Activated gamma-delta T cell treated with anti-CD3 and anti-CD28 coated beads, Interleukin-2, amount 50 U/mL, for 16 hours (primary cell): Measurements from ENCODE around the gene MMD2.

Source experiments
- DNase-seq: peaks from one replicate; pipeline ENCODE4 v3.0.0-alpha.2; 2020; ENCODE audit warnings: low read depth

MMD2 gene

DNA sequence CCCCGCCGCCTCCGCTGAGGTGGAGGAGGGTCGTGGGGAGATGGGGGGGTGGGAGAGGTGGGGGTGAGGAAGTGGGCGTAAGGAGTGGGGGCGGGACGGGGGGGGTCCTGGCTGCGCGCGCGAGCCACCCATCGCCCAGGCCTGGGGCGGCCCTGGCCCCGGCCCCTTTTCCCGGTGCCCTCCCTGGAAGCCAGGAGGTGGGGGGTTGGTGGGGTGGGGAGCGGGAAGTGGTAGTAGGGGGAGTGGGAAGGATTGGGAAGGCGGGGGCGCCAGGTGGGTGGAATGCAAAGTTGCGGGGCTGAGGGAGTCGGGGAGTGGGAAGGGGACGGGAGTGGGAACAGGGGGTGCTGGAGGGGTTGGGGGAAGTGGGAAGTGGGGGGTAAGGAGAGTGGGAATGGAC is 319 bp upstream of the MMD2 start:
- no peak for DNase-seq

DNA sequence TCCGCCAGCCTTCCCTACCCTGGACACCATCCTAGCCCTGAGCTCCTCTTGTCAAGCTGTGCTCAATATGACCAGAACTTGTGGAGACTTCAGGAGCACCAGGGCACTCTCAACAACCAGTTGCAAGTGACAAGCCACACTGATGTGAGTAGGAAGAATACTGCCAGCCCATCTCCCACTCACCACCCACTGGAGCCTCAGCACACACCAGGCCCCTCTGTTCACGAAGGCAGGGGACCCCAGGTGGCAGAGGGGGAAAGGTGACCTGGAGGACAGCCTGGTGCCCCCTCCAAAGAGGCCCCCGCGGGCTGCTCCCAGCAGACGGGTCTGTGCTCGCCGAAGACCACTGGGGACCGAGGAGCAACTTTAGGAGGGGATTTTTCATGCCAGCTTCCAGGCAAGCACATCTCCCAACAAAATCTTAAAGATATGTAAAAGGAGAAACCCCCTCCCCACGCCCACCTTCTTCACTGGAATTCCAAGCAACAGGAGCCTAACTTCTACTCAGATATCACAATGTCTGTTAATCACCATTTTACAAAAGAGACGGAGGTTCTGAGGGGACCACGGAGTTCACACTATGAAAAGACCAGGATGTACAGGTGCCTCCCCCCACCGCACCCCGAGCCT is 1.0 kb downstream of the MMD2 start:
- DNase-seq: no peak

DNA sequence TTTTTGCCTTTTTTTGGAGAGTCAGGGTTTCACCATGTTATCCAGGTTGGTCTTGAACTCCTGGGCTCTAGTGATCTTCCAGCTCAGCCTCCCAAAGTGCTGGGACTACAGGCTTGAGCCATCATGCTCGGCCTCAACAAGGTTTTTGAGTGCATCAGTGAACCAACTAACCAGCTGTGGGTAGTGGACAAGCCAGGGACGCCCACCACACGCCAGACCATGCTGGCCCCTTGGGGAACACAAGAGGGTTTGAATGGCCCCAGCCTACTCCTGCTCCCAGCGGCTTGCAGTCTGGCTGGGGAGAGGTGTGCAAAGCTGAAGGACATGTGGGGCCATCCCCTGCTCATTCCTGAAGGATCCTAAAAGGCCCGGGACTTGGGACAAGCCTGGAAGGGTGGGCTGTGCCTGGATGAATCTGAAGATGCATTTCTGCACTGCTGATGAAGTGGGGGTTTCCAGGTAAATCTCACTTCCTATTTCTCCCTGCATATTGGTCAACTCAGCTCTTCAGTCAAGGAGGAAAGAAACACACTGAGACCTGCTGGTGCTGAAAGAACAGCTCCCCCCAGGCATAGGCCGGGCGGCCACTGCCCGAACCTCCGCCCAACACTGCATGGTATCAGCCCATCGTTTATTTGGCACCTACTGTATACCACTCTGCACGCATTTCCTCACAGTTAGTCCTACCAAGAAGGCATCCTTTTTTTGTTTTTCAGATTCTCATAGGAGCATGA is 6.9 kb downstream of the MMD2 start:
- DNase-seq: no peak

DNA sequence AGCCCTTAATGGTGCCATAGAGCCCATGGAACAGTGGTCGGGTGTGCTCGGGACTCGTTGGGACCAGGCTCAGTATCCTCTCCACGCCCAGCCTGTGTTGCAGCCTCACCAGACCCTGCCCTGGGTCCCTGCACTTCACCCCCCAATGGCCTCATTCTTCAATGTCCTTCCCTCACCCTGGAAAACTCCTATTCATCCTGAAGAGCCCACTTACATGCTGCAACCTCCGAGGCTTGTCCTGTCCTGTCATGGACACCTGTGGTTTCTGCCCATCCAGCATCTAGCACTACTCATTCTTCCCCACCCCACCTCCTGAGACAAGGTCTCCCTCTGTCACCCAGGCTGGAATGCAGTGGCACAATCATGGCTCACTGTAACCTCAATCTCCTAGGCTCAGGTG is 7.7 kb downstream of the MMD2 start:
- DNase-seq: no peak

DNA sequence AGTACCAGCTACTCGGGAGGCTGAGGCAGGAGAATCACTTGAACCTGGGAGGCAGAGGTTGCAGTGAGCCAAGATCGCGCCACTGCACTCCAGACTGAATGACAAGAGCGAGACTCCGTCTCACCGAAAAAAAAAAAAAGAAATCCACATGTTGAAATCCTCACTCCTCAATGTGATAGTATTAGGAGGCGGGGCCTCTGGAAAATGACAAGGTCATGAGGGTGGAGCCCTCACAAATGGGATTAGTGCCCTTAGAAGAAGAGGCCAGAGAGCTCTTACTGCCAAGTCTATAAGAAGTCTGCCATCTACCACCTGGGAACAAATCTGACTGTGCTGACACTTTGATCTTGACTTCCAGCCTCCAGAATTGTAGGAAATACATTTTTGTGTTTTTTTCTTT is 10.6 kb downstream of the MMD2 start:
- no peak for DNase-seq

DNA sequence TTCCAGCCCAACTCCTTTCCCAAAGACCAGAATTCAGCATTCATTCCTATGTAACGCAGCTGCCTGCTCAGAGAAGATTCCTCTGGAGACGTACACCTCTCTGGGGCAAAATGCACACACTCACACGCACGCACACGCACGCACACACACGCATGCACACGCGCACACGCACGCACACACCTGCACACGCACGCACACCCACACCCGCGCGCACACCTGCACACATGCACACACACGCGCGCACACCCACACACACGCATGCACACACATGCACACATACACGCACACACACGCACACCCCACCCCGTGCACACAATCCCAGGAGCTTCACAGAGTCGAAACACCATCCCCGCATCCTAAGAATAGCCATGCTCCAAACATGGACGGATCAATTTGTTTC is 13.0 kb downstream of the MMD2 start:
- DNase-seq: no peak

DNA sequence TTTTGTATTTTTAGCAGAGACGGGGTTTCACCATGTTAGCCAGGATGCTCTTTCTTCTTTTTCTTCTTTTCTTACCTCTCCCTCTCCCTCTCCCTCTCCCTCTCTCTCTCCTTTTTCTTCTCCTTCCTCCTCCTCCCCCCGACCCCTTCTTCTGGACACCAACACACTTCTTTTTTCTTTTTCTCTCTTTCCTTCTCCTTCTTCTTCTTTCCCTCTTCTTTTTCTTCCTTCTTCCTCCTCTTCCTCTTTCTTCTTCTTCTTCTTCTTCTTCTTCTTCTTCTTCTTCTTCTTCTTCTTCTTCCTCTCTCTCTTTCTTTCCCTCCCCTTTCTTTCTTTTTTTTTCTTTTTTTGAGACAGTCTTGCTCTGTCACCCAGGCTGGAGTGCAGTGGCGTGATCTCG is 14.0 kb downstream of the MMD2 start:
- no peak for DNase-seq

DNA sequence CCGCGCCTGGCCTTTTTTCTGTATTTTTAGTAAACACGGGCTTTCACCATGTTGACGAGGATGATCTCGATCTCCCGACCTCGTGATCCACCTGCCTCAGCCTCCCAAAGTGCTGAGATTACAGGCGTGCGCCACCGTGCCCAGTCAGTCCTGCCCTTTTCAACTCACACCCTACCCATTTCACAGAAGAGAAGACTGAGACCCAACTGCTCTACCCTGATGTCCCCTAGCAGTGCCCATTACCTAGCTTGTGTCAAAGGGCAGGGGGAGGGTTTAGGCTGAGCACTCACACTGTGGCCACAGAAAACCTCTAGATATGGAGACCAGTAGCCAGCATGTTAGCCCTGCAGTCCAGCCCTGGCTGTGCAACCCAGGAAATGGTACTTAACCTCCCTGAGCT is 15.7 kb downstream of the MMD2 start:
- no peak for DNase-seq

DNA sequence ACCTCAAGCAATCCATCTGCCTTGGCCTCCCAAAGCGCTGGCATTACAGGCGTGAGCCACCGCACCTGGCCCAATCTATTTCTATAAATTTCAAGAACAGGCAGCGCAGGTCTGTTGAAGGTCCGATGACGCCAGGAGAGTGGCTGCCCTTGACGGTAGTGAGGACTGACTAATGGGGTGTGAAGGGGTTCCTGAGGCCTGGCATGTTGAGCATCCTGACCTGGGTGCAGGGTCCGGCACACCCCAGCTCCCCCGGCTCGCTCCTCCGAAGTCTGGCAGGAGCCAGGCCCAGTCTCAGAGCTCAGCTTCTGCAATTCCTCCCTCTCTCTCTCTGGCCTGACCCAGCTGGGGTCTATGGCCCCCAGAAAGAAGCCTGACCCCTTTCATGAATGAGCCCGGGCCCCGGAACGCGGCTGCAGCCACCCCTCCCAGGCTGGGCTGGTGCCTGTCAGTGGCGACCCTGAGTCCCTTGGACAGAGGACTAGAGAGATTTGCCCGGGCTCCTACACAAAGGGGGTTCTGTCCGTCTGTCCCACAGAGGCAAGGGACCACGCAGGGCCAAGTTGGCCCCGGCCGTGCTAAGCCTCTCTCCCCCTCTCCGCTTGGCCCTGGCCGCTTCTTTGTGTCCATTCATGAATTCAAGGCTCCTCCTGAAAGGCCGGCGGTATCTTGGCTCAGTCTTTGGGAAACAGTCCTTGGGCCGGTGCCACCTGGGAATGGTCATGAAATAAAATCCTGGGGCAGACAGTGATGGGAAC is 18.8 kb downstream of the MMD2 start:
- DNase-seq: no peak

DNA sequence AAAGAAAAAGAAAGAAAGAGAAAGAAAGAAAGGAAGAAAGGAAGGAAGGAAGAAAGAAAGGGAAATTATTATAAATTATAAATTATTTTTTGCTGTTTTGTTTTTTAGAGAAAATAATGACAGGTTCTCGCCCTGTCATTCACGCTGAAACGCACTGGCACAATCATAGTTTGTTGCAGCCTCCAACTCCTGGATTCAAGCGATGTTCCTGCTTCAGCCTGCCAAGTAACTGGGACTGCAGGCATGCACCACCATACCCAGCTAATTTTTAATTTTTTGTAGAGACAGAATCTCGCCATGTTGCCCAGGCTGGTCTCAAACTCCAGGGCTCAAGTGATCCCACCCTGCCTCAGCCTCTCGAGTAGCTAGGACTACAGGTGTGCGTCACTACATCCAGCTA is 21.6 kb downstream of the MMD2 start:
- DNase-seq: no peak

DNA sequence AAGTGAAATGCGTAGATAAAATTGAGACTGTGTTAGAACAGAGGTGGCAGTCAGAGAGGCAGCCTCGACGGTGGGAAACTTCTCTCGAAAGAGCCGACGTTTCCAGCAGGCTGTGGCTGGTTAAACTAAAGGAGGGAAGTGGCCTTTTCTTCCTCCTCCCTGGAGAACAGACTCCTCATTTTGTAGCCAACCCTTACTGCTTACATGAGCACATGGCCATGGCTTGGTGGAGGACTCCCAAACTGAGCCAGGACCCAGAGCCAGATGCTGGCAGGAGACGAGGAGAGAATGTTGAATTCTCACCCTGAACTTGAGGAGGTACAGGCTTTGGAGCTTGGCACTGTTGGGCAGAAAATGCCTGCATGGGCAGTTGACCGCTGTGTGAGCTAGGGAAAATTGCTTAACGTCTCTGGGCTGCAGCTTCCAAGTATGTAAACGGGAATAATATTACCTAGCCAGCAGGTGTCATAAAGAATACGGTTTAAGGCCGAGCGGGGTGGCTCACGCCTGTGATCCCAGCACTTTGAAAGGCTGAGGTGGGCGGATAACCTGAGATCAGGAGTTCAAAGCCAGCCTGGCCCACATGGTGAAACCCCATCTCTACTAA is 24.5 kb downstream of the MMD2 start:
- no peak for DNase-seq

DNA sequence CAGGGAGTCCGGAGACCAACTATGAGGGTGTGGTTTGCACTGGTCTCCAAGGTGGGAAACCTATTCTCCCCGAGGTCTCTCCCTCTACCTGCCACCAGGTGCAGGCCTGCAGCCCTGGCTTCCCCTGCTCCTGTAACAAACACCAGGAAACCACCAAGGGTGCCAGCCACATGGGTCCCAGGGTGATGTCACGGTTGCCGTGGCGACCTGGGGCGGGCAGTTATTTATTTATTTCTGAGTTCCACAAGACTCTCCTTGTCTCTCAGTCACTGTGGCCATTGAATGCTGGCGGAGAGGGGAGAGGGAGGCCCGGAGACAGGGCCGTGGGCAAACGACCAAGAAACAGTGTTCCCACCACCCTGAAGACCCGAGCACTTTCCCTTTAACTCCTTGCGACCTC is 27.0 kb downstream of the MMD2 start:
- DNase-seq: no peak

DNA sequence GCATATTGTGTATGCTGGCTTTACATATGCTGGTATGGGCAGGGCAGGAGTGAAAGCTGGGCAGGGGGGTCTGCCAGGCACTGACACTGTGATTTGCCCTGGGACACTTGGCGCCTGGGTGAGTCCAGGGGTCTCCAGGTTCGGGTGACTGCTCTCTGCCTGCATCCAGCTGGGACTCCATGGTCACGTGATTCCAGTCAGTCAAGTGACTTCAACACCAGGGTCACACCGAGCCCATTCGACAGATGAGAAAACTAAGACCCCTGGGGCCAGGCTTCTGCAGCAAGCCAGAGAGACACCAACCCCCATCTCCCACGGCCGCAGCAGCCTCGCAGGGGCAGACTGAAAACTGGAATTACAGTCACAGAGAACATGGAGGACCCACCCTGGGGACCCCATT is 30.0 kb downstream of the MMD2 start:
- no peak for DNase-seq

DNA sequence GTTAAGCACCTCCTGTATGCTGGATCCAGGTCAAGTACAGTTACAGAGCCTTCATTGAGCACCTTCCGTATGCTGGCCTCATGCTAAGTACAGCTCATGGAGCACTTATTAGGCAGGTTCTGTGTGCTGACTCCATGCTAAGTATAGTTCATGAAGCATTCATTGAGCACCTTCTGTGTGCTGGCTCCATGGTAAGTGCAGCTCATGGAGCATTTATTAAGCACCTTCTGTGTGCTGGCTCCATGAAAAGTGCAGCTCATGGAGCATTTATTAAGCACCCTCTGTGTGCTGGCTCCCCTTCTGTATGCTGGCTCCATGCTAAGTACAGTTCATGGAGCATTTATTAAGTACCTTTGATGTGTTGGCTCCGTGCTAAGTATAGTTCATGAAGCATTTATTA is 30.5 kb downstream of the MMD2 start:
- no peak for DNase-seq

DNA sequence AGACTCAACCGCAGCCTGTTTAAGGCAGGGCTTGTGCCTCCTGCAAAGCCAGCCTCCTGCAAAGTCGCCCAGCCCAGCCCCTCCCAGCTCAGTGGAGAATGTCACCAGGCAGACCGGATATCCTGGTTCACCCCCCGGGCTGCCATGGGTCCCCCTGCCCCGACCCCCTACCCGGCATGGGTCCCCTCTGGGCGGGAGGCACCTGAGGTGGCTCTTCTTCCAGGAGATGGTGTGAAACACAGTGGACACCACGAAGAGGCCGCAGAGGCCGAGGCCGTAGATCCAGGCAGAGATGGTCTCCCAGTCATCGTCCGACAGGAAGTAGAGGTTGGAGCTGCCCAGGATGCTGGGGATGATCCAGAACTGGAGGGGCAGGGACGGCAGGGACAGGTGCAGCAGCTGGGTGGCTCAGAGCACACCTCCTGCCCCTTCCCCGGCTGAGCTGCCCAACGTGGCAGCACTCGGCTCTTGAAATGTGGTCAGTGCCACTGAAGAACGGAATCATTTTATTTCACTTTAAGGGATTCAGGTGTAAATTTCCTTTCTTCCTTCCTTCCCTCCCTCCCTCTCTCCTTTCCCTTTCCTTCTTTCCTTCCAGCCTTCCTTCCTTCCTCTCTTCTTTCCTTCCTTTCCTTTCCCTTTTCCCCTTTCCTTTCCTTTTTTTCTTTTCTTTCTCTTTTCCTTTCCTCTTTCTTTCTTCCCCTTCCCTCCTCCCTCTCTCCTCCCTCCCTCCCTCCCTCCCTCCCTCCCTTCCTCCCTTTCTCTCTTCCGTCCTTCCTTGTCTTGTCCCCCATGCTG is 38.8 kb downstream of the MMD2 start:
- no peak for DNase-seq

DNA sequence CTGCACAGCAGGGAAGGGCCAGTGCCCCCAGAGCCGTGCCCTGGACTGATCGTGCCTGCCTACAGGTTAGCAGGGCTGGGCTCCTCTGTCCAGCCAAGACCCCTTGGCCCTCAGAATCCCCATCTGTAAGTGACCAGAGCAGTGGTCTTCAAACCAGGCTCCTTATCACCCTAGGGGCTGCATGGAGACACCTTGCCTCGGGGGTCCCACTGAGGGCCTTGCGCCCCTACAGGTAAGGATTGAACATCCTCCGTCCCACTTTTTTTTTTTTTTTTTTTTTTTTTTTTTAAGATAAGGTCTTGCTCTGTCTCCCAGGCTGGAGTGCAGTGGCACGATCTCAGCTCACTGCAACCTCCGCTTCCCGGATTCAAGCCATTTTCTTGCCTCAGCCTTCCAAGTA is 42.9 kb downstream of the MMD2 start:
- no peak for DNase-seq

DNA sequence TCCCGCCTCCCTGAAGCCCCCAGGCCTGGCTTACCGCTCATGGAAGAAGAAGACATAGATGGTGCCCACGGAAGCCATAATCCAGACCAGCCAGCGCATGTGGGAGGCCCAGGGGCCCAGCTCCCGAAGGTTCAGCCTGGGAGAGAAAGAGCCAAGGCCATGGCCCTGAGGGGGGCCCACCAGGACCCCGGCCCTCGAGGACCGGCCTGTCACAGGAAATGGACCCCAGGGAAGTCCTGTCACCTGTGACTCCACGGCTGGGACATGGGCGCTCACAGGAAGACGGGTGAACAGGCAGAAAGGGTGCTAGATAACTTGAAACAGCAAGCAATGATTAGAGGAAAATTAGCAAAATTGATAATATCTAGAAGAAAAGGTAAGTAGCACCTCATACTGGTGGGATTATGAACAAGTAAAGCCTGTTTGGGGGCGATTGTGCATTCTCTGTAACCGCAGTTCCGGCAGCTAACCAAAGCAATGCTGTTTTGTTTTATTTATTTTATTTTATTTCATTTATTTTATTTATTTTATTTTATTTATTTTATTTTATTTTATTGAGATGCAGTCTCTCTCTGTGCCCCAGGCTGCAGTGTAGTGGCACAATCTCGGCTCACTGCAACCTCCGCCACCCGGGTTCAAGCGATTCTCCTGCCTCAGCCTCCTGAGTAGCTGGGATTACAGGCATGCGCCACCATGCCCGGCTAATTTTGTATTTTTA is 47.7 kb downstream of the MMD2 start:
- DNase-seq: no peak

DNA sequence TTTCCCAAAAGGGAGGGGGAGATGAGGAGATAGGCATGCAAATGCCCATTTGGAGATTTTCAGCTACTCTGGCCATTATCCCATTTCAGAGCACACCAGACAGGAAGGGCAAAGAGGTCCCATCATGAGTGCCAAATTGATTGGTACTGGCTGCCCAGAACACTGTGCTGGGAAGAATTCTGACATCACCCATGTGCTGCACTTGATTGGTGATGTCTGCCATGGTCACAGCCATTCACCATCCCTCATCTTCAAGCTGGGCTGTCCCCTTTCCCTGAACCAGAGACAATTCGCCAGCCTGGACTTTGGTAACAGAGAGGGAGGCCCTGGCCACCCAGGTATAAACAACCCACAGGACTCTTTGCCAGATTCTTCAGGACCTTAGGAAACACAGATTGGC is 52.3 kb downstream of the MMD2 start:
- DNase-seq: no peak

DNA sequence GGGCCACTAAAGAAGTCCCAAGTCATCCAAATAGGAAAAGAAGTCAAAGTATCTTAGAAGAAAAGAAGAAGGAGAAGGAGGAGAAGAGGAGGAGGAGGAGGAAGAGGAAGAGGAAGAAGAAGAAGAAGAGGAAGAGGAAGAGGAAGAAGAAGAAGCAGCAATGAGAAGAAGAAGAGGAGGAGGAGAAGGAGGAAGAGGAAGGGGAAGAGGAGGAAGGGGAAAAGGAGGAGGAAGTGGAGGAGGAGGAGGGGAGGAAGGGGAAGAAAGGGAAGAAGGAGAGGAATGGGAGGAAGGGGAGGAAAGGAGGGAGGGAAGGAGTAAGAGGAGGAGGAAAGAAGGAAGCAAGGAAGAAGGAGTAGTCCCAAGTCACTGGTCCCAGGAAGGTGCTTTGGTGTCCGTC is 53.8 kb downstream of the MMD2 start:
- no peak for DNase-seq

DNA sequence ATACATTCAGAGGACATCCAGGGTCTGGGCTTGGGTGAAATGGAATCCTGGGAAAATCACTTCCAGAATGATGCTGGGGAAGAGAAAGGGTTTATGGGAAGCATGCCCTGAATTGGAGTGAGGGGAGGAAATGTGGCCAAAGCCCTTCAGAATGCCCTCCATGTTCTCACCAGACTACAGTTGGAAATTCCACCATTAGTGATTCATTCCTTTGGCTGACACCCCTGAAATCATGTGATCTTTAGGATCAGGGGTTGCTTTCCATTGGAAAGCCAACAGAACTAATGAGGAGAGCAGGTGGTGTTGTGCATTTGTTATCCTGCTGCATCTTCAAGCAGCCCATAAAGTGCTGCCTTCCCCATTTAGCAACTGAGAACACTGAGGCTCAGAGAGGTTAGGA is 54.6 kb downstream of the MMD2 start:
- no peak for DNase-seq

DNA sequence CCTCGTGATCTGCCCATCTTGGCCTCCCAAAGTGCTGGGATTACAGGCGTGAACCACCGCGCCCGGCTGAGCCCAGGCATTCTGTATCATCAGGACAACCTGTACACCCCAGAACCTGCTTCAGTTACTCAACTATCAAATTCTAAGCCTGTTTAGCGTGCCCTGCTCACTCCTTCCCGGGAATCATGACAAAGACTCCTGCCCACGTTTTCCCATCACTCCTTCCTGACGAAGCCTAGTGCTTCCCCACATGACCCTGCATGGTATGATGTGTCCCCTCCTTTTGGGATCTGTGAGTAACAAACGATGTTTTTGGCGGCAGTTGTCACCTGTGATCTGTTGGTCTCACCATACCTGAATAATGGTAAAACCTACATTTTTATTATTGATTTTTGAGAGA is 63.2 kb downstream of the MMD2 start:
- no peak for DNase-seq

DNA sequence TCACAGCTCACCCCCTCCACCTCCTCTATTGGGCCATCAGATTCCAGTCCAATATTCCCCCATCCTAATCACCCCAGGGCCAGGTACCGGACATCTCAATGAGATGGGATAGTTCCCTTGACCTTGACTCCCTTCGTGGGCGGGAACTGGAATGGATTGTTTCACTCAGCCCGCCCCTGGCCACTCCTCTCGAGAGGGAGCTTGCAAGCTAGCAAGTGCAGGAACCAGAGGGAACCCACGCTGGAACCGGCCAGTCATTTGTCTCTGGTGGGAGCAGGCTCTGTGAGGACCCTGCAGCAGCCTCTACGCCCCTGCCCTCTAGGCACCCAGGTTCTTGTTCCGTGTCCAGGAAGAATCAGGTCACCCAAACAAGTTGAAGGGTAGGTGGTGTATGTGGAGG is 64.5 kb downstream of the MMD2 start:
- DNase-seq: no peak
